Left ventricle myocardium inferior (tissue), 1 donor: ENCODE results near the gene TRAPPC11. TPM values are rescaled to one million over a fixed set of nuclear protein-coding genes. Genes with fewer than 3 reads are reported as not detected.

ENCODE experiments used
- DNase-seq: peaks from one replicate; pipeline ENCODE4 v3.0.0-alpha.2; 2020
- H3K27ac ChIP-seq: fragments of 200-600 bp; replicated peaks from 2 replicates; pipeline ENCODE4 v1.8.0; 2021
- H3K27me3 ChIP-seq: fragments of 200-600 bp; 2 replicates; pipeline ENCODE4 v1.8.0; 2021; ENCODE audit warnings: low read depth
- H3K36me3 ChIP-seq: fragments of 200-600 bp; 2 replicates; pipeline ENCODE4 v1.8.0; 2021
- H3K4me1 ChIP-seq: fragments of 200-600 bp; 2 replicates; pipeline ENCODE4 v1.8.0; 2021
- H3K4me3 ChIP-seq: fragments of 200-600 bp; 2 replicates; pipeline ENCODE4 v1.8.0; 2021; ENCODE audit warnings: mild to moderate bottlenecking, moderate library complexity
- H3K9me3 ChIP-seq: fragments of 200-600 bp; replicated peaks from 2 replicates; pipeline ENCODE4 v1.8.0; 2021
- CTCF ChIP-seq: fragments of 200-600 bp; IDR thresholded peaks from 2 replicates; pipeline ENCODE4 v1.8.0; 2021; ENCODE audit warnings: antibody characterized with exemption, mild to moderate bottlenecking, borderline replicate concordance
- intact Hi-C: fragments of 100-400 bp; cut with micrococcal nuclease; formaldehyde crosslinking; loops from one replicate; pipeline ENCODE4 v1.11.0; 2022
- total RNA-seq: library from RNA; stranded (reverse); fragmentation: NEBNext Ultra II Directional; extraction: Animal tissue kit (Norgen Biotek cat#: 25700); gene quantifications from one replicate; pipeline ENCODE4 v1.2.1, GENCODE V29; 2021
- donor health status: DM: no; HTN: yes; CAD: no; lungs with severe emphysema.

The TRAPPC11 gene
- total RNA-seq, 1 donor from 2014 or later: 20.5 TPM

- no peak for TF ChIP-seq CTCF
- H3K4me3 ChIP-seq: no peak overlapping the region
- H3K9me3 ChIP-seq: no peaks in the 10 kb centered on the region
- H3K36me3 ChIP-seq: no peaks in the 10 kb centered on the region
- H3K27me3 ChIP-seq: no peaks in the 10 kb centered on the region
- intact Hi-C loops: no loop called here
- H3K4me1 ChIP-seq: peaks cover 12% of the 10 kb centered on the region
- no peak for DNase-seq
- H3K27ac ChIP-seq: peak overlapping the region; percentile 62
Measured at GRCh38 chr4:183738961-183739360, 79.9 kb downstream of the TRAPPC11 start.

DNA sequence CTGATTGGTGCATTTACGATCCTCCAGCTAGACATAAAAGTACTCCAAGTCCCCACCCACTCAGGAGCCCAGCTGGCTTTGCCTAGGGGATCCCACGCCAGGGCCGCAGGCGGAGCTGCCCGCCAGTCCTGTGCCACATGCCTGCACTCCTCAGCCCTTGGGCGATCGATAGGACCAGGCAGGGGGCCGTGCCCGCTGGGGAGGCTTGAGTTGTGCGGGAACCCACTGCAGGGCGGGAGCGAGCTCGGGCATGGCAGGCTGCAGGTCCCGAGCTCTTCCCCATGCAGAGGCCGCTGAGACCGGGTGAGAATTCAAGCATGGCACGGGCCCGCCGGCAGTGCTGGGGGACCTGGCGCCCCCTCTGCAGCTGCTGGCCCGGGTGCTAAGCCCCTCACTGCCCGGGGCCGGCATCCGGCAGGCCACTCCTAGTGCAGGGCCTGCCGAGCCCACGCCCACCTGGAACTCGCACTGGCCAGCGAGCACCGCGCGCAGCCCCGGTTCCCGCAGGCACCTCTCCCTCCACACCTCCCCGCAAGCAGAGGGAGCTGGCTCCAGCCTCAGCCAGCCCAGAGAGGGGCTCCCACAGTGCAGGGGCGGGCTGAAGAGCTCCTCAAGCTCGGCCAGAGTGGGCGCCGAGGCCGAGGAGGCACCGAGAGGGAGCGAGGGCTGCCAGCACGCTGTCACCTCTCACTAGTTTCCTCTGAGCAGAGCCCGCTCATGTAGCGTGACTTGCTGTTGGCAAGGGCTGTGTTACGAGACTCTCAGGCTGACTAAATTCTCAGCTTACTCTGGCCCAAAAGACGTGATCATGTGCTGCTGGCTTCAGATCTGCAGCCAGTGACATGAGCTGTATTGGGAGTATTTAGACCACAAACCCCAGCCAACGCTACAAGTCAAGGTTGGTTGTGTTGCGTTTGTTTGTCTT, 87.5 kb downstream of the TRAPPC11 start:
- no peak overlapping the region for H3K4me3 ChIP-seq
- H3K27me3 ChIP-seq: no peaks in the 10 kb centered on the region
- H3K36me3 ChIP-seq: no peaks in the 10 kb centered on the region
- no peak for TF ChIP-seq CTCF
- intact Hi-C loops: no loop called here
- no peak for DNase-seq
- H3K27ac ChIP-seq: no peak overlapping the region
- peaks cover 9% of the 10 kb centered on the region for H3K4me1 ChIP-seq
- peaks cover 3% of the 10 kb centered on the region for H3K9me3 ChIP-seq

DNA sequence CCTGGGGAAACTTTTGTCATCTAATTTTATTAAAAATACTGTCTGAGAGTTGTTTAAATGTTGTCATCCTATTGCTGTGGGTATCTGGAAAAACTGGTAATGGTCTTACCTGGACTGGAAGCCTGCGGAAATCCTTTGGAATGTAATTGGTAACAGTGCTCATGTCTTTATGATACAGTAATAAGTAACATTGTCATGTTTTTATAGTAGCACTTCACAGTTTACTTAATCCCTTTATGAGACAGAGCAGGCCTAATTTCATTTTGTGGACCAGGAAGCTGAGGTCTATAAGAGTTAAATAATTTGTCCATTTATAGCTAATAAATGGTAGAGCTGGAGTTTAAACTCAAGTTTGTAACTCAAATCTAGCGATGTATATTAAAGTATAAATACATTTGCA, 88.3 kb downstream of the TRAPPC11 start:
- intact Hi-C loops: no loop called here
- Histone ChIP-seq H3K9me3 (peaks cover 6% of the 10 kb centered on the region), H3K27ac (no peak overlapping the region), H3K4me1 (peaks cover 9% of the 10 kb centered on the region), H3K4me3 (no peak overlapping the region), H3K27me3 (no peaks in the 10 kb centered on the region), H3K36me3 (no peaks in the 10 kb centered on the region)
- no peak for TF ChIP-seq CTCF
- no peak for DNase-seq

DNA sequence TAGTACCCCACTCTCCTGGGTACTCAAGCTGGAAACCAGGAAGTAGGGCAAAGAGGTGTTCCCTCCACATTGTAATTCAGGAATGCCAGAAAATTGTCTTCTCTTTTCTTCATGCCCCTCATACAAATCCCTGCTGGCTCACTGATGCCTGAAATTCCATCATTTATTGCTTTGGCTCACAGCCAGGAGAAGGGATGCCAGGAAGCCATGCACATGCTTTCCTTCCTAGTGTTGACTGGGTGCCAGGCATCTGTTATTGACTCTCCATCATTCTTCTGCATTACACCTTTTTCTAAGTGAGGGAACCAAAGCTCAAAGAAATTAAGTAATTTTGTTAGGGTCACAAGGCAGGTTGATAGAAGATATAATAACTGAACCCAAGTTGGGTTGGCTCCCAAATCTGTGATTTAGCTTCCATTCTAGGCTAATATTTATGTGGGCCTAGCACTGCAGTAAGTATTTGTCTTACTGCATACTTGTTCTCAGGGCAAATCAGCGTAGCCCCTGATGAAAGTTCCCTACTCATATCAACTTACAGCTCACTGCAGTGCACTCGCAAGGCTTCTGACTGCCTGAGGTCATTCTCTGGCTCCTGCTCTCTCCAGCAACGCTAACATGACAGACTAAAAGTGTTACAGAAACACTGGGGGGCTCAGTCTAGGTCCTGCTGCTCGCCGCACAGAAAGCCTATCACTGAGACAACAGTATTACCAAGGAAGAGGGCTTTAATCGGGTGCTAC, 89.0 kb downstream of the TRAPPC11 start:
- no peak overlapping the region for H3K27ac ChIP-seq

More for the DNA sequence above, 89.0 kb downstream of the TRAPPC11 start:
- H3K4me3 ChIP-seq: no peak overlapping the region
- no peak for TF ChIP-seq CTCF
- intact Hi-C loops: no loop called here
- H3K36me3 ChIP-seq: no peaks in the 10 kb centered on the region
- H3K9me3 ChIP-seq: peaks cover 6% of the 10 kb centered on the region
- no peak for DNase-seq
- peaks cover 9% of the 10 kb centered on the region for H3K4me1 ChIP-seq
- no peaks in the 10 kb centered on the region for H3K27me3 ChIP-seq
